SU-DHL-6 (cell line): ENCODE results near the gene MLH1.

Experiments
- EZH2phosphoT487 ChIP-seq: fragments of 200-600 bp; sonication (generic), shearing (Covaris generic); conservative IDR thresholded peaks from 2 replicates; pipeline ENCODE4 v1.6.1; 2018; ENCODE audit warnings: mild to moderate bottlenecking, antibody characterized with exemption, low read length, moderate library complexity, mixed read lengths
- TF ChIP-seq, protein P1 (sequence below): fragments of 200-600 bp; sonication (generic); IDR thresholded peaks from one replicate; pipeline ENCODE4 v1.5.1; 2017; ENCODE audit warnings: antibody characterized with exemption, mild to moderate bottlenecking, low read length, moderate library complexity; ENCODE audit not compliant: insufficient read depth, poor library complexity, severe bottlenecking

DNA sequence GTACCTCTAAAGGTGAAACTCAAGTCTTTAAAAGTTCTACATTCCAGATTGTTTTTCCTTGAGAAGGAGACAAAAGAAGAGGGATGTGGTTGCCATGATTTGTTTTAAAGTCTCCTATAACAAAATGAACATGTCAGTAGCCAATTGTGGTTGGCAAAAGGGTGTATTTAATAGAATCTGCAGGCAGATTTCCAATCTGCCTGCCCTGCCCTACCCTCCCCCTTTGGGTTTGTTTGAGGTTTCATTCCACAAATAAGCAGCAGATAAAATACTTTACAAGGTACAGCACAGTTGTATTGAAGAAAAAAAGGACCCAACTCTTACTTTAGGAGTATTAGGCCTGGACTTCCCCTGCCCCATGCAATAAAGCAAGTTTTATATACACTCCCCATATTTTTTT, 59.5 kb downstream of the MLH1 start:
- TF ChIP-seq EZH2phosphoT487, result no peak
- TF ChIP-seq, protein P1, sequence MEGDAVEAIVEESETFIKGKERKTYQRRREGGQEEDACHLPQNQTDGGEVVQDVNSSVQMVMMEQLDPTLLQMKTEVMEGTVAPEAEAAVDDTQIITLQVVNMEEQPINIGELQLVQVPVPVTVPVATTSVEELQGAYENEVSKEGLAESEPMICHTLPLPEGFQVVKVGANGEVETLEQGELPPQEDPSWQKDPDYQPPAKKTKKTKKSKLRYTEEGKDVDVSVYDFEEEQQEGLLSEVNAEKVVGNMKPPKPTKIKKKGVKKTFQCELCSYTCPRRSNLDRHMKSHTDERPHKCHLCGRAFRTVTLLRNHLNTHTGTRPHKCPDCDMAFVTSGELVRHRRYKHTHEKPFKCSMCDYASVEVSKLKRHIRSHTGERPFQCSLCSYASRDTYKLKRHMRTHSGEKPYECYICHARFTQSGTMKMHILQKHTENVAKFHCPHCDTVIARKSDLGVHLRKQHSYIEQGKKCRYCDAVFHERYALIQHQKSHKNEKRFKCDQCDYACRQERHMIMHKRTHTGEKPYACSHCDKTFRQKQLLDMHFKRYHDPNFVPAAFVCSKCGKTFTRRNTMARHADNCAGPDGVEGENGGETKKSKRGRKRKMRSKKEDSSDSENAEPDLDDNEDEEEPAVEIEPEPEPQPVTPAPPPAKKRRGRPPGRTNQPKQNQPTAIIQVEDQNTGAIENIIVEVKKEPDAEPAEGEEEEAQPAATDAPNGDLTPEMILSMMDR, result no peak
